Measurements from ENCODE around the gene MGAT4A. TPM values are rescaled to one million over a fixed set of nuclear protein-coding genes. Genes with fewer than 3 reads are reported as not detected.

MGAT4A gene
- total and polyA plus RNA-seq, 9 of the 15 experiments (the other 6 are each of a cell fraction or from before 2014, with no cell fraction given) = 0.03 to 0.53 (median 0.18) TPM; not detected in 2

DNA sequence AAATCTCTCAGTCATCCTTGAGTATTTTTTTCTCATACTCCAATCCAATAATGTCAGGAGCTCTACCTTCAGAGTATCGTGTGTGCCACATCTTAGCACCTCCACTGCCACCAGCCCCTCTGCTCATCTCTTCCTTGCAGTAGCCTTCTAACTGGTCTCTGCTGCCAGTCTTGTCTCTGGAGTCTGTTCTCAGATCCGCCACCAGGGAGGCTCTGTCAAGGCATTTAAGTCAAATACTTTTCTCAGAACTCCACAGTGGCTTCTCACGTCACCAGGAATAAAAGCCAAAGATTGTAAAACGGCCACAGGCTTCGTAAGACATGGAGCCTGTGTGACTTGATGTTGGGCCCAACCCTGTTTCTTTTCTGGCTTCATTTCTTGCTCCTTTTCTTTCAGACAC is 115.5 kb downstream of the MGAT4A start:
- DNase-seq (ENCODE audit: extremely low read depth in 1 of 4, low spot score in 3 of 4) (no peak), ATAC-seq (peak; percentile 37; the same call in 1 of the 3 replicates), FAIRE-seq (no peak)
- TF ChIP-seq ZNF274 (IDR thresholded peaks at IDR 0.05; ENCODE audit: borderline replicate concordance, low read depth, low read length) (no peak), POLR2B (IDR thresholded peaks at IDR 0.05; ENCODE audit: low read depth, partially characterized antibody) (no peak), BCOR (IDR thresholded peaks at IDR 0.05) (no peak), CAMTA2 (CRISPR knock-in tag; conservative IDR thresholded peaks at IDR 0.05) (no peak), RBM39 (optimal IDR thresholded peaks at IDR 0.05; ENCODE audit: low read depth, low read length) (no peak), PPARD (CRISPR knock-in tag; IDR thresholded peaks at IDR 0.05) (no peak), ZNF589 (CRISPR knock-in tag; IDR thresholded peaks at IDR 0.05; ENCODE audit: low read depth) (no peak), ZNF76 (CRISPR knock-in tag; IDR thresholded peaks at IDR 0.05; ENCODE audit: borderline replicate concordance) (no peak), ARID1B (IDR thresholded peaks at IDR 0.05) (no peak), BRF1 (IDR thresholded peaks at IDR 0.05; ENCODE audit: borderline replicate concordance, extremely low read depth, insufficient read length) (no peak), ZNF143 (CRISPR knock-in tag; IDR thresholded peaks at IDR 0.05) (no peak), TBL1XR1 (IDR thresholded peaks at IDR 0.05; ENCODE audit: low read length in 2 of 2) (no peak), CC2D1A (IDR thresholded peaks at IDR 0.05) (no peak), SOX6 (IDR thresholded peaks at IDR 0.05) (no peak), ZFX (CRISPR knock-in tag; IDR thresholded peaks at IDR 0.05) (no peak), FOXJ3 (CRISPR knock-in tag; IDR thresholded peaks at IDR 0.05) (no peak)
- TF ChIP-seq, protein P1, sequence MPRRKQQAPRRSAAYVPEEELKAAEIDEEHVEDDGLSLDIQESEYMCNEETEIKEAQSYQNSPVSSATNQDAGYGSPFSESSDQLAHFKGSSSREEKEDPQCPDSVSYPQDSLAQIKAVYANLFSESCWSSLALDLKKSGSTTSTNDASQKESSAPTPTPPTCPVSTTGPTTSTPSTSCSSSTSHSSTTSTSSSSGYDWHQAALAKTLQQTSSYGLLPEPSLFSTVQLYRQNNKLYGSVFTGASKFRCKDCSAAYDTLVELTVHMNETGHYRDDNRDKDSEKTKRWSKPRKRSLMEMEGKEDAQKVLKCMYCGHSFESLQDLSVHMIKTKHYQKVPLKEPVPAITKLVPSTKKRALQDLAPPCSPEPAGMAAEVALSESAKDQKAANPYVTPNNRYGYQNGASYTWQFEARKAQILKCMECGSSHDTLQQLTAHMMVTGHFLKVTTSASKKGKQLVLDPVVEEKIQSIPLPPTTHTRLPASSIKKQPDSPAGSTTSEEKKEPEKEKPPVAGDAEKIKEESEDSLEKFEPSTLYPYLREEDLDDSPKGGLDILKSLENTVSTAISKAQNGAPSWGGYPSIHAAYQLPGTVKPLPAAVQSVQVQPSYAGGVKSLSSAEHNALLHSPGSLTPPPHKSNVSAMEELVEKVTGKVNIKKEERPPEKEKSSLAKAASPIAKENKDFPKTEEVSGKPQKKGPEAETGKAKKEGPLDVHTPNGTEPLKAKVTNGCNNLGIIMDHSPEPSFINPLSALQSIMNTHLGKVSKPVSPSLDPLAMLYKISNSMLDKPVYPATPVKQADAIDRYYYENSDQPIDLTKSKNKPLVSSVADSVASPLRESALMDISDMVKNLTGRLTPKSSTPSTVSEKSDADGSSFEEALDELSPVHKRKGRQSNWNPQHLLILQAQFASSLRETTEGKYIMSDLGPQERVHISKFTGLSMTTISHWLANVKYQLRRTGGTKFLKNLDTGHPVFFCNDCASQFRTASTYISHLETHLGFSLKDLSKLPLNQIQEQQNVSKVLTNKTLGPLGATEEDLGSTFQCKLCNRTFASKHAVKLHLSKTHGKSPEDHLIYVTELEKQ (CRISPR knock-in tag; IDR thresholded peaks at IDR 0.05) = no peak
- TF ChIP-seq, protein P2, sequence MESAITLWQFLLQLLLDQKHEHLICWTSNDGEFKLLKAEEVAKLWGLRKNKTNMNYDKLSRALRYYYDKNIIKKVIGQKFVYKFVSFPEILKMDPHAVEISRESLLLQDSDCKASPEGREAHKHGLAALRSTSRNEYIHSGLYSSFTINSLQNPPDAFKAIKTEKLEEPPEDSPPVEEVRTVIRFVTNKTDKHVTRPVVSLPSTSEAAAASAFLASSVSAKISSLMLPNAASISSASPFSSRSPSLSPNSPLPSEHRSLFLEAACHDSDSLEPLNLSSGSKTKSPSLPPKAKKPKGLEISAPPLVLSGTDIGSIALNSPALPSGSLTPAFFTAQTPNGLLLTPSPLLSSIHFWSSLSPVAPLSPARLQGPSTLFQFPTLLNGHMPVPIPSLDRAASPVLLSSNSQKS (CRISPR knock-in tag; IDR thresholded peaks at IDR 0.05) = no peak
- TF ChIP-seq, protein P3, sequence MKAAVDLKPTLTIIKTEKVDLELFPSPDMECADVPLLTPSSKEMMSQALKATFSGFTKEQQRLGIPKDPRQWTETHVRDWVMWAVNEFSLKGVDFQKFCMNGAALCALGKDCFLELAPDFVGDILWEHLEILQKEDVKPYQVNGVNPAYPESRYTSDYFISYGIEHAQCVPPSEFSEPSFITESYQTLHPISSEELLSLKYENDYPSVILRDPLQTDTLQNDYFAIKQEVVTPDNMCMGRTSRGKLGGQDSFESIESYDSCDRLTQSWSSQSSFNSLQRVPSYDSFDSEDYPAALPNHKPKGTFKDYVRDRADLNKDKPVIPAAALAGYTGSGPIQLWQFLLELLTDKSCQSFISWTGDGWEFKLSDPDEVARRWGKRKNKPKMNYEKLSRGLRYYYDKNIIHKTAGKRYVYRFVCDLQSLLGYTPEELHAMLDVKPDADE (conservative IDR thresholded peaks at IDR 0.05; ENCODE audit: control insufficient read depth, low read depth, low read length) = no peak
- ChIA-PET CTCF (ENCODE audit: low intra/inter-chr PET ratio) (no interaction called here), POLR2A (interaction anchor here (0.6 to 1.6 kb wide), 2 partner anchors 12 to 1923 kb away, joined by 4 to 5 read pairs; no protein-coding TSS in a partner anchor)
- no peaks in the 10 kb centered on the region for H3K9me1 ChIP-seq (ENCODE audit: control insufficient read depth, insufficient read depth, low read length)
- intact Hi-C loops (cut with micrococcal nuclease) (no loop called here), in situ Hi-C loops (cut with MboI) (no loop called here)
- H3K27me3 ChIP-seq (ENCODE audit: control insufficient read depth in 2 of 2, insufficient read depth in 2 of 2, low read length in 2 of 2) = no peaks in the 10 kb centered on the region
- peaks cover 3% of the 10 kb centered on the region for H3K79me2 ChIP-seq (ENCODE audit: control insufficient read depth, insufficient read depth, low read length)
- H3K4me1 ChIP-seq (replicated peaks in 1 of 2; ENCODE audit: control insufficient read depth in 2 of 2, insufficient read depth in 2 of 2, low read length in 2 of 2) = peaks cover 0 to 7% of the 10 kb centered on the region in 2 experiments; a peak in 2 of 5 replicates
- no peak overlapping the region for H2AFZ ChIP-seq (ENCODE audit: low read depth, low read length)
- 84% methylated on average over 5 of the region's 5 CpGs for WGBS (ENCODE audit: insufficient coverage, low coverage, missing lambda C conversion rate)
- H4K20me1 ChIP-seq (replicated peaks; ENCODE audit: control insufficient read depth, insufficient read depth, low read length) = no peaks in the 10 kb centered on the region; the same call in 1 of the 2 replicates
- H3K4me2 ChIP-seq (ENCODE audit: insufficient read depth, low read length) = no peak overlapping the region
- no peak overlapping the region for H3K9ac ChIP-seq (ENCODE audit: insufficient read depth in 1 of 2, low read depth in 2 of 2, low read length in 2 of 2)
- H3K27ac ChIP-seq (ENCODE audit: extremely low read depth, low read depth, low read length) = no peak overlapping the region
- H3K4me3 ChIP-seq = no peak overlapping the region
- peaks cover 75% of the 10 kb centered on the region for H3K36me3 ChIP-seq (ENCODE audit: control insufficient read depth, insufficient read depth, low read length)
- no peaks in the 10 kb centered on the region for H3K9me3 ChIP-seq (replicated peaks; ENCODE audit: control insufficient read depth, insufficient read depth, low read depth, low read length)
- BruUV-seq (replicated peaks) = no TSS peak

Measured in K562 (cell line).